HT1080 (cell line): Measurements from ENCODE around the gene ZNF610. TPM values are rescaled to one million over a fixed set of nuclear protein-coding genes. Genes with fewer than 3 reads are reported as not detected.
A peak's percentile ranks its signal among the peaks of the same experiment; 100 is the strongest.
"Not testable (repeated sequence)": the region's sequence is repeated elsewhere in the genome, so short reads cannot be mapped to it uniquely, and the experiment has no call there.

Experiments used
- DNase-seq: peaks from one replicate; pipeline ENCODE4 v3.0.0-alpha.2; 2015; ENCODE audit warnings: low read depth
- polyA plus RNA-seq, 2 experiments: library from polyadenylated mRNA; depleted of rRNA; stranded (reverse); fragments of >200 nt; gene quantifications; 2 replicates each; pipeline ENCODE4 v1.2.3, GENCODE V29; 2015
- total RNA-seq: library from RNA; depleted of rRNA; stranded (reverse); fragments of >200 nt; shearing (Covaris generic); gene quantifications from 2 replicates; pipeline ENCODE4 v1.2.3, GENCODE V29; 2014; rRNA removed

The ZNF610 gene
- total RNA-seq = not detected in 2 replicates
- not detected in 2 replicates for polyA plus RNA-seq (2015; cell fraction: cytosol; rRNA removed)
- not detected in 2 replicates for polyA plus RNA-seq (2015; cell fraction: nucleus; rRNA removed)

- no peak for DNase-seq
Measured at GRCh38 chr19:52336117-52336790, at the start of gene ZNF610. Gene ZNF610, plus strand, starts transcription at chr19:52336243. Its CDS starts 12,930 bp downstream, at chr19:52349173.

DNA sequence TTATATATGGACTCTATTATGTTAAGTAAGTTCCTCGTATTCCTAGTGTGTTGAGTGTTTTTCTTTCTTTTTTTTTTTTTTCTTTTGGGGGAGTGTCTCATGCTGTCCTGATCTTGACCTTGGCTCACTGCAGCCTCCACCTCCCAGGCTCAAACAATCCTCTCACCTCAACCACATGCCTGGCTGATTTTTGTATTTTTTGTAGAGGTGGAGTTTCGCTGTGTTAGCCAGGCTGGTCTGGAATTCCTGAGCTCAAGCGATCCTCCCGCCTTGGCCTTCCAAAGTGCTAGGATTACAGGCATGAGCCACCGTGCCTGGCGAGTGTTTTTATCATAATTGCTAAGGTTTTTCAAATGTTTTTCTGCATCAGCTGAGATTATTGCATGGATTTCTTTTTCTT, 49.8 kb upstream of the ZNF610 start:
- DNase-seq = no peak

DNA sequence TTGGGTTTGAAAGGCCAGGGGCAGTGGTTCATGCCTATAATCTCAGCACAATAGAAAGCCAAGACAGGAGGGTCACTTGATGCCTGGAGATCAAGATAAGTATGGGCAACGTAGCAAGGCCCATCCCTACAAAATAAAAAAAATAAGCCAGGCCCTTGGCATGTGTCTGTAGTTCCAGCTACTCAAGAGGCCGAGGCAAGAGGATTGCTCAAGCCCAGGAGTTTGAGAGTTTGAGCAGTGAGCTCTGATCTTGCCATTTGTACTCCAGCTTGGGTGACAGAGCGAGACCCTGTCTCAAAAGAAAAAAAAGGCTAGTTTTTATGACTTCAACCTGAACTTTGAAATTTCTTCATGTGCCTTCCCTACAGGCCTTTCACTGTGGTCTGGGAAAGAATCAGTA, 44.3 kb upstream of the ZNF610 start:
- DNase-seq = no peak

- DNase-seq = not testable (repeated sequence)
Measured at GRCh38 chr19:52292946-52293345, 43.1 kb upstream of the ZNF610 start.

DNA sequence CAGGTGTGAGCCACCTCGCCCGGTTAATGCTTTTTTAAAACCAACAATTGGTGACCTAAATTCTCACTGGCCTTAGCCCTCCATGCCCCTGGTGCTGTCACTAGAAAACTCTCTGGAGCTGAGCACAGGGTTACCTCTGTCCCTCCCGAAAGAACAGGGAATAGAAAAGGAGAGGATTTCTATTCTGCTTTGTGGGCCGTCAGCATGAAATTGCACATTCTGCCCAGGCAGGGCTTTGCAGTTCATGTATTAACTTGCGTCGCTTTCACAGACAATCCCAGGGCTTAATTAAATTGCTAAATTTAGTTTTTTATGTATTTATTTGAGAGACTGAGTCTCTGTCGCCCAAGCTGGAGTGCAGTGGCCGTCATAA, 39.7 kb upstream of the ZNF610 start:
- no peak for DNase-seq

DNA sequence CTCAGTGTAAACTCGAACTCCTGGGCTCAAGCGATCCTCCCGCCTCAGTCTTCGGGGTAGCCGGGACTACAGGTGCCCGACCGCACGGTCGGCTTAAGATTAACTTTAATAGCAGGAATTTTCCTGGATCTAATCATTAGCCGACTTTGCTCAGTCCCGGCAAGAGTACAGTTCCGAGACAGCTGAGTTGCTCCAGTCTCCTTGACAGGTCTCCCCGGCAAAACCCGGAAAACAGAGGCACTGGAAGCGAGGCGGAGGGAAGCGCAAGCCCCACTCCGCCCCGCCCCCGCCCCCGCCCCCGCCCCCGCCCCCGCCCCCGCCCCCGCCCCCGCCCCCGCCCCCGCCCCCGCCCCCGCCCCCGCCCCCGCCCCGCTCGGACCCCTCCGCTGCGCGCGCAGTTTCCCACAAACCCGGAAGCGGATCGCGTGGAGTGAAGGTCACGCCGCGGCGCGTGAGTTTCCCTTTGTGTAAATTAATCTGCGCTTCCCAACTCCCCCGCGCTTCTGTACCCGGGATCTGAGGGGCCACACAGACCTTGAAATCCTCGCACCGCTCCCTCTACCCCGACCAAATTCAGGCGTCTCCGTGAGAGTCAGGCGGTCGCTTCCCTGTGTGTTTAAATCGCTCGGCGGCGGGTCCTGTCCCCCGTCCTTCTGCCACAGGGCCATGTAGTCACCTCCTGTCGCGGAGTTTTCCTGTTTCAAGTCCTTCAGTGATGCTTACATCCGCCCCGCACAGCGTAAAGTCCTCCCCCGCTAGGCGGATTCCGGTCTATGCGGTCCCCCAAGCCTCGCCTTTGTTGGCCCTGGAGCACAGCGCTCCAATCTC, 39.1 kb upstream of the ZNF610 start, which contains the start of gene ZNF480:
Gene ZNF480, plus strand, starts transcription at position 397 of the 828 bp plus-strand sequence. CDS start 3,244 bp downstream, outside the sequence.
- DNase-seq = peak; percentile 38

DNA sequence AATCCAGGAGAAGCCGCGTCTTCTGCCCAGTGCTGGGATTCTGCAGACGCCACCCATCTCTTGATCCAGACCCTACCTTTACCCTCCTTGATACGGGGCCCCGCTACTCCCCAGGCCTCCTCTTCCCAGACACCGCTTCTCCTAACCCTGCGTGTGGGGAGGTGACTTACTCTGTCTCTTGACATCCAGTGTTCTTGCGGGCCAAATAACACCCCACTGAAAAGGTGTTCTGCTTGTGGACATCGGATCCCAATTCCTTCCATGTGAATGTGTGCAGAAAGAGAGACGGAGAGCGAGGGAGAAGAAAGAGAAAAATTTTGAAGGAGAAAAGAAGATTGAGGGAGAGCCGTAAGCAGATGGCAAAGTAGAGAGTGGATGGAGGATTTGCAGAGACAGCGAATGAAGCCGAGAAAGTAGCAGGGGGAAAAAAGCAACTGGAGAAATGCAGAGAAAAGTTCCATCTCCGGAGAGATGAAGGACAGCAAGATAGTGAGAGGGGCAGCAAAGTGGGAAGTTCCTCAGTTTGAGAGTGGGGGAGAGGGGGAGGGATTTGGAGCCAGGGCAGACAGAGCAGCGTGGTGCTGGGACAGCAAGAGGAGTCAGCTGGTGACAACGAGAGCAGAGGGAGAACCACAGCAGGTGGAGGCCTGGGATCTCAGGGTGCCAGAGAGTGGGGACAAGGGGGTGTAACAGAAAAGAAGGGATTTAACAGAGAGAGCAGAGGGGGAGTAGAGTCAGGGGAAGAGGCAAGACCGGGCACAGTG, 38.3 kb upstream of the ZNF610 start:
- no peak for DNase-seq

- DNase-seq = peak; percentile 2
Measured at GRCh38 chr19:52307275-52307674, 28.8 kb upstream of the ZNF610 start.

DNA sequence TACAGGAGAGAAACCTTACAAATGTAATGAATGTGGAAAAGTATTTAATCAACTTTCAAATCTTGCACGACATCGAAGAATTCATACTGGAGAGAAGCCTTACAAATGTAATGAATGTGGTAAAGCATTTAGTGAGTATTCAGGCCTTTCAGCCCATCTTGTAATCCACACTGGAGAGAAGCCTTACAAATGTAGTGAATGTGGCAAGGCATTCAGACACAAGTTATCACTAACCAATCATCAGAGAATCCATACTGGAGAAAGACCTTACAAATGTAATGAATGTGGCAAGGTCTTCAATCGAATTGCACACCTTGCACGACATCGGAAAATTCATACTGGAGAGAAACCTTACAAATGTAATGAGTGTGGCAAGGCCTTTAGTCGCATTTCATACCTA, 13.6 kb upstream of the ZNF610 start:
- no peak for DNase-seq

DNA sequence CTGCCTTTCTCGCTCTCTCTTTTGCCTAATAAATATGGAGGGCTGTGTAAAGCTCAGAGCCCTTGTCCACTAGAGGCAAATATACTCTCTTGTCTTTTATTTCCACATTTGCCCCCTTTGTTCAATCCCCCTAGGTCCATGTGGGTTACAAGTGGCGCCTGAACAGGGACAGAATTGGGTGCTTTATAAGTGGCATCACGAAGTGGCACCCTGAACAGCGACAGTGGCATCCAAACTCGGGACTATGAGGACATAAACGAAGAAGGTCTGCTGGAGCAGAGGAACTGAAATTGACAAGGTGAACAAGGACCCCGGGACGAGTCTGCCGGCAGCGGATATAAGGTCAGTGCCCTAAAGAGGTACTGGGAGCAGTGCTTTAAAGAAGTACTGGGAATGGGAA, 4.3 kb upstream of the ZNF610 start:
- DNase-seq = no peak

- no peak for DNase-seq
Measured at GRCh38 chr19:52335768-52336116, 301 bp upstream of the ZNF610 start.

DNA sequence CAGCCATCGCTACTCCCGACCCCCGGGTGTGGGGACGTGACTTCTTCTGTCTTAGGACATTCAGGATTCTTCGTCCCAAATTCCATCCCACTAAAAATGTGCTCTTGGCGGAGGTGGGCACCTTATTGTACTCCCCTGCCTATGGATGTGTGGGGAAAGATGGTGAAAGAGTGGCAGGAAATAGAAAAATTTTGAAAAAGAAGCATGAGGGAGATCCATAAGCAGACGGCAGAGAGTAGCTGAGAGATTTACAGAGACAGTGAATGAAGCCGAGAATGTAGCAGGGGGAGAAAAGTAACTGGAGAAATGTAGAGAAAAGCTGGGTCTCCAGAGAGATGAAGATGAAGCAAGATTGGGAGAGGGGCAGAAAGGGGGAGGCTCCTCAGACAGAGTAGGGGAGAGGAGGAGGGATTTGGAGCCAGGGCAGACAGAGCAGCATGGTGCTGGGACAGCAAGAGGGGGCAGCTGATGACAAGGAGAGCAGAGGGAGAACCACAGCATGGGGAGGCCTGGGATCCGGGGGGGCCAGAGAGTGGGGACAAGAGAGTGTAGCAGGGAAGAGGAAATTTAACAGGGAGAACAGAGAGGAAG, 843 bp downstream of the ZNF610 start:
- DNase-seq = no peak

GRCh38 chr19:52339022-52339421, 3.0 kb downstream of the ZNF610 start:
- not testable (repeated sequence) for DNase-seq

GRCh38 chr19:52343548-52343947, 7.5 kb downstream of the ZNF610 start:
- peak; percentile 25 for DNase-seq

GRCh38 chr19:52345162-52345561, 9.1 kb downstream of the ZNF610 start:
- DNase-seq = no peak

- no peak for DNase-seq
Measured at GRCh38 chr19:52351512-52351911, 15.5 kb downstream of the ZNF610 start.

DNA sequence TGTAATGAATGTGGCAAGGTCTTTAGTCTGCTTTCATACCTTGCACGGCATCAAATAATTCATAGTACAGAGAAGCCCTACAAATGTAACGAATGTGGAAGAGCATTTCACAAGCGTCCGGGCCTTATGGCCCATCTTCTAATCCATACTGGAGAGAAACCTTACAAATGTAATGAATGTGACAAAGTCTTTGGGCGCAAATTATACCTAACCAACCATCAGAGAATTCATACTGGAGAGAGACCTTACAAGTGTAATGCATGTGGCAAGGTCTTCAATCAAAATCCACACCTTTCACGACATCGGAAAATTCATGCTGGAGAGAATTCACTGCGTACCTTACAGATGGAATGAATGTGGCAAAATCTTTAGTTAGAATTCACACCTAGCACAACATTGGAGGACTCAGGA, 30.4 kb downstream of the ZNF610 start:
- no peak for DNase-seq

- no peak for DNase-seq
Measured at GRCh38 chr19:52369559-52370340, 33.7 kb downstream of the ZNF610 start, which contains the start of gene ZNF880. Gene ZNF880, plus strand, starts transcription at chr19:52369923. Its CDS starts 43 bp downstream, at chr19:52369966.

GRCh38 chr19:52370341-52370710, 34.3 kb downstream of the ZNF610 start:
- no peak for DNase-seq

GRCh38 chr19:52391135-52391534, 55.1 kb downstream of the ZNF610 start:
- DNase-seq = no peak
